ENCODE measurements around the gene IL18.

Gene IL18

GRCh38 chr11:112178428-112178827, 14.5 kb upstream of the IL18 start:
- TF ChIP-seq CTCF (IDR thresholded peaks at IDR 0.05) (no peak), ZFX (IDR thresholded peaks at IDR 0.05; ENCODE audit: borderline replicate concordance) (no peak)
- no peak overlapping the region for H3K27ac ChIP-seq

- no peak overlapping the region for H3K27ac ChIP-seq
- TF ChIP-seq CTCF (IDR thresholded peaks at IDR 0.05) (no peak), ZFX (IDR thresholded peaks at IDR 0.05; ENCODE audit: borderline replicate concordance) (no peak)
These were observed 13.7 kb upstream of the IL18 start for GRCh38 chr11:112177589-112177988.

DNA sequence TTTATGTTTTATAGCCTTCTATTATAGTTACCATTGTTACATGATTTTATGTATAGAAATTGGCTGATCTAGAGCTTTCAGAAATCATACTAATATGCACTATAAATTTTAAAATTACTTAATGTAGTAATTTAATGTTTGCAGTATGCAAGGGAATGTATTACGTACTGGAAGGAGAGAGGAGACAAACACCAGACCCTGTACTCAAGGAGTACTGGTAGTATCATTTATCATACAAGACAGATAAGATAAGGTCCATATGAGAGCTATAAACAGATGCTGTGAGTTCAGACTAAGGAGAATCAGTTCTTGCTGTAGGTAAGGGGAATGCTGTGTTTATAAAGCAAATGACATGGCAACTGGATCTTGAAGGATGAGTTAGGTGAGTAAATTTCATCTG, 12.2 kb upstream of the IL18 start:
- H3K27ac ChIP-seq: no peak overlapping the region
- TF ChIP-seq ZFX (IDR thresholded peaks at IDR 0.05; ENCODE audit: borderline replicate concordance) (no peak), CTCF (IDR thresholded peaks at IDR 0.05) (no peak)

GRCh38 chr11:112175599-112175952, 11.7 kb upstream of the IL18 start:
- no peak overlapping the region for H3K27ac ChIP-seq
- TF ChIP-seq ZFX (IDR thresholded peaks at IDR 0.05; ENCODE audit: borderline replicate concordance): no peak
- TF ChIP-seq CTCF (IDR thresholded peaks at IDR 0.05): no peak

DNA sequence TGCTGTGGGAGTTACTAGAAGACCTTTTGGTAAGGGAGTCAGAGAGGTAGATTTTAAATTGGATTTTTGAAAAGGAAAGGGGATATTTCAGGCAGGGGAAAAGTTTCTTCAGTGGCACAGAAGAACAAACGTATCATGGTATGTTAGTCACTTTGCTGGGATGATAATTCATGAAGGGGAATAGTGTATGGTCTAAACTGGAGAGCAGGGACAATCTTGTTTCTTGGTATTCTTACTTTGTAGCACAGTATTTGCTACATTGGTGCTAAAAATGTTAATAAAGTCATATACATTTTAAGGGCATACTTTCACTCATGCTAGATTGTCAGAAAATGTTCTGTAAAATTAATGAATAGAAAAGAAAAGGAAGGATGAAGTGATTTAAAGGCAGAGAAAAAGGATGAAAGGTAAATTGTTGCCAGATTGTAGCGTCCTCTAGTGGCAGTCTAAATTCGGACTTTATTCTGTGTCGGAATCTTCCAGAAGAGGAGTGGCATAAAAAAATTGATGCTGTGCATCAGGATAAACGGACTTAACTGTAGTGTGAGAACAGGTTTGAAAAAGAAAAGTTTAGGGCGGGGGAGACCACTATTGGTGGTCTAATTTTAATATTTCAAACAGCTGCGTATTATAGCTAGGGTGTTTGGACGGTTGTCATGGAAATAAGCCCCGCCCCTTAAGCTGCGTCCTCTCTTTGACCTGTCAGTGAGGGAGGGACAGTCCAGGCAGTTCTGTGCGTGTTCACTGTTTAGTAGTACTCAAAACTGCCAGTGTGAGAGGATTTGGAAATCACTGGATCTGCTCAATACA, 11.1 kb upstream of the IL18 start, which contains the start of gene BCO2:
Gene BCO2 (plus strand): TSS at position 724 of the 810 bp plus-strand sequence. CDS start 90 bp downstream, outside the sequence.
- H3K27ac ChIP-seq: no peak within 1 kb of the TSS
- TF ChIP-seq ZFX (IDR thresholded peaks at IDR 0.05; ENCODE audit: borderline replicate concordance) (no peak), CTCF (IDR thresholded peaks at IDR 0.05) (peak; percentile 97)

DNA sequence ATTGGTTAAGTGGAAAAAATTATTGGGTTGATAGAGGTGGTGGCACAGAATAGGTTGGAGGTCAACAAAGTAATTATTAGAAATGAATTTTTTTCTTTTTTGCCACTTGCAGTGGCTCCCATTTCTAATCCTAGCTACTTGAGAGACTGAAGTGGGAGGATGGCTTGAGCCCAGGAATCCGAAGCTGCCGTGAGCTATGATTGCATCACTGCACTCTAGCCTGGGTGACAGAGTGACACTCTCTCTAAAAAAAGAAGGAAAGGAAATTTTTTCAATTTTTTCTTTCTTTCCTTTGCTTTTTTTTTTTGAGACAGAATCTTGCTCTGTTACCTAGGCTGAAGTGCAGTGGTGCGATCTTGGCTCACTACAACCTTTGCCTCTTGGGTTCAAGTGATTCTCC, 9.3 kb upstream of the IL18 start:
- no peak for TF ChIP-seq CTCF (IDR thresholded peaks at IDR 0.05)
- no peak for TF ChIP-seq ZFX (IDR thresholded peaks at IDR 0.05; ENCODE audit: borderline replicate concordance)
- no peak overlapping the region for H3K27ac ChIP-seq

- no peak for TF ChIP-seq ZFX (IDR thresholded peaks at IDR 0.05; ENCODE audit: borderline replicate concordance)
- no peak for TF ChIP-seq CTCF (IDR thresholded peaks at IDR 0.05)
- H3K27ac ChIP-seq: no peak overlapping the region
These were observed 8.6 kb upstream of the IL18 start for GRCh38 chr11:112172362-112172994.
